Right lobe of liver (tissue), 6 donors: Measurements from ENCODE around the gene BCAN. TPM values are rescaled to one million over a fixed set of nuclear protein-coding genes. Genes with fewer than 3 reads are reported as not detected.

Source experiments
- ATAC-seq, 4 donors: fragments of 200-7000 bp; cut with Tn5 transposase; one replicate each; pipeline ENCODE4 v1.9.1; 2020; ENCODE audit warnings: mild to moderate bottlenecking in 4 of 4, moderate library complexity in 4 of 4
- DNase-seq, 3 donors: peaks; one replicate each; pipeline ENCODE4 v3.0.0-alpha.2; 2020
- H3K27ac ChIP-seq, 3 donors: fragments of 200-600 bp; one replicate each; pipeline ENCODE4 v1.8.0; 2022
- H3K27me3 ChIP-seq, 2 donors: fragments of 200-600 bp; one replicate each; pipeline ENCODE4 v1.8.0; 2022
- H3K36me3 ChIP-seq, 4 donors: fragments of 200-600 bp; sonication (generic) in 1 of 4; one replicate each; pipeline versions ENCODE4 v1.5.1 to v1.8.0; 2017 to 2022; ENCODE audit warnings: control low read depth in 1 of 4
- H3K4me1 ChIP-seq, 4 donors: fragments of 200-600 bp; sonication (generic) in 1 of 4; one replicate each; pipeline versions ENCODE4 v1.5.1 to v1.8.0; 2017 to 2022; ENCODE audit warnings: control low read depth in 1 of 4
- H3K4me3 ChIP-seq, 3 donors: fragments of 200-600 bp; one replicate each; pipeline ENCODE4 v1.8.0; 2022
- H3K9me3 ChIP-seq, 4 donors: fragments of 200-600 bp; sonication (generic) in 1 of 4; one replicate each; pipeline versions ENCODE4 v1.5.1 to v1.8.0; 2017 to 2022; ENCODE audit warnings: control low read depth in 1 of 4
- POLR2A ChIP-seq: fragments of 450-650 bp; IDR thresholded peaks from one replicate; pipeline ENCODE4 v1.6.1; 2017; ENCODE audit warnings: antibody characterized with exemption, mild to moderate bottlenecking
- WGBS: methylation state at CpG from one replicate; pipeline ENCODE4 v1.1.6; 2018; ENCODE audit warnings: low coverage, low lambda C conversion rate; ENCODE audit not compliant: insufficient coverage; ENCODE audit errors: missing lambda C conversion rate; 5-methylcytosine and 5-hydroxymethylcytosine counted together
- intact Hi-C, 2 donors: fragments of 100-400 bp; cut with DNase I; formaldehyde crosslinking; loops; one replicate each; pipeline versions ENCODE4 v1.11.2 to v1.14.1; 2022
- total RNA-seq, 6 experiments: library from RNA; depleted of rRNA in 2 of 6; stranded (reverse); fragments of >200 nt in 2 of 6; fragmentation: NEBNext Ultra II Directional in 3 of 6; extraction: Animal tissue kit (Norgen Biotek cat#: 25700) in 3 of 6; gene quantifications; one replicate each; pipeline versions ENCODE4 v1.1.0 to v1.2.4, GENCODE V29; 2016 to 2023
- TF ChIP-seq, protein P1 (sequence below), 4 donors: fragments of 200-600 bp in 3 of 4; fragments of 450-650 bp in 1 of 4; IDR thresholded peaks; one replicate each; pipeline versions ENCODE4 v1.5.1 to v1.8.0; 2016 to 2022; ENCODE audit warnings: antibody characterized with exemption in 4 of 4, mild to moderate bottlenecking in 2 of 4
- donor health status: DM: no; HTN: yes; CAD: no.
- donor health status: DM: no; HTN: no; CAD: no.
- donor health status: DM: no; HTN: no; CAD: no.
- donor health status: DM: no; HTN: yes; CAD: no.
- donor health status: DM: no; HTN: yes; CAD: no.

Gene BCAN
- total RNA-seq, 6 experiments from 2014 or later, result not detected

DNA sequence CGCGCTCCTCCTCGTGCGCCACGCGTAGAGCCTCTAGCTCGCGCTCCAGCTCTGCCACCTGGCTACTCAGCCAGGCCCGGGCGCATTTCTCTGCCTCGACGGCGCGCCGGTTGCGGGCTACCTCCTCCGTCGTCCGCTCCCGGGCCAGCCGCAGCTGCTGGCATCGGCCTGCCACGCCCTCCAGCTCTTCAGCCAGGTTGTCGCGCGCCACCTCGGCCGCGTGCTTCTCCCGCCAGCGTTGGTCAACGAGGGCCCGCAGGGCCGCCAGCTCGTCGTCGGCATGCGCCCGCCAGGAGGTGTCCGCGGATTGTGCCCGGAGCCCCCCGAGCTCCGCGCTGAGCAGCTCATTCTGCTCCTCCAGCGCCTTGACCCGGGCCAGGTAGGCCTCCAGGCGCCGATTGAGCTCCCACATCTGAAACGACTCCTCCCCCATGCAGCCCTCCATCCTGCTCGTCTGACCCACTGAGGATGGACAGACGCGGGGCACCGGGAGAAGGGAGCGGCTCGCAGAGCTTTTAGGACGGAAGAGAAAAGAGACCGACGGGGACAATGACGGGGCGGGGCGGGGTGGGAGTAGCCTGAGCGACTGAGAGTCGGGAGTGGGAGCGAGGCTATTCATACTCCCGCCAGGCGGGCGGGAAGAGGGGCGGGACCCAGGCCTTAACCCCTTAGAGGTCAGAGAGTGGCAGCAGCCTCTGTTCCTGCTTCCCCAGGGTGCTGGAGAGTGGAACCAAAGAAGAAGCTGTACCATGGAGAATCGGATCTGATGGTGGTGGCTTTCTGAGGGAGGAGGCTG lies 35.1 kb downstream of the BCAN start, which contains the start of gene NES:
TSS of gene NES (minus strand) at position 588 of the 796 bp plus-strand sequence. CDS start at position 445, 143 bp downstream.
- ATAC-seq (peak; percentile 37 to 66 (median 56)), DNase-seq (peak in 1 of 3 donors; percentile 50)
- Histone ChIP-seq H3K27me3 (peaks cover 0 to 7% of the 10 kb centered on the region in 2 donors), H3K4me3 (peak within 1 kb of the TSS; percentile 26 to 36 (median 35)), H3K4me1 (no peaks in the 10 kb centered on the region), H3K27ac (peak within 1 kb of the TSS; percentile 33 to 40 (median 37)), H3K9me3 (no peaks in the 10 kb centered on the region), H3K36me3 (no peaks in the 10 kb centered on the region)
- no peak for TF ChIP-seq POLR2A
- TF ChIP-seq, protein P1, sequence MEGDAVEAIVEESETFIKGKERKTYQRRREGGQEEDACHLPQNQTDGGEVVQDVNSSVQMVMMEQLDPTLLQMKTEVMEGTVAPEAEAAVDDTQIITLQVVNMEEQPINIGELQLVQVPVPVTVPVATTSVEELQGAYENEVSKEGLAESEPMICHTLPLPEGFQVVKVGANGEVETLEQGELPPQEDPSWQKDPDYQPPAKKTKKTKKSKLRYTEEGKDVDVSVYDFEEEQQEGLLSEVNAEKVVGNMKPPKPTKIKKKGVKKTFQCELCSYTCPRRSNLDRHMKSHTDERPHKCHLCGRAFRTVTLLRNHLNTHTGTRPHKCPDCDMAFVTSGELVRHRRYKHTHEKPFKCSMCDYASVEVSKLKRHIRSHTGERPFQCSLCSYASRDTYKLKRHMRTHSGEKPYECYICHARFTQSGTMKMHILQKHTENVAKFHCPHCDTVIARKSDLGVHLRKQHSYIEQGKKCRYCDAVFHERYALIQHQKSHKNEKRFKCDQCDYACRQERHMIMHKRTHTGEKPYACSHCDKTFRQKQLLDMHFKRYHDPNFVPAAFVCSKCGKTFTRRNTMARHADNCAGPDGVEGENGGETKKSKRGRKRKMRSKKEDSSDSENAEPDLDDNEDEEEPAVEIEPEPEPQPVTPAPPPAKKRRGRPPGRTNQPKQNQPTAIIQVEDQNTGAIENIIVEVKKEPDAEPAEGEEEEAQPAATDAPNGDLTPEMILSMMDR (IDR thresholded peaks at IDR 0.05), result no peak
- WGBS, result 3% methylated on average over 21 of the region's 70 CpGs
- intact Hi-C loops, result loop anchor here in 1 of 2 donors (10.0 kb wide), 1 partner anchor 52 kb away; no protein-coding TSS in a partner anchor

DNA sequence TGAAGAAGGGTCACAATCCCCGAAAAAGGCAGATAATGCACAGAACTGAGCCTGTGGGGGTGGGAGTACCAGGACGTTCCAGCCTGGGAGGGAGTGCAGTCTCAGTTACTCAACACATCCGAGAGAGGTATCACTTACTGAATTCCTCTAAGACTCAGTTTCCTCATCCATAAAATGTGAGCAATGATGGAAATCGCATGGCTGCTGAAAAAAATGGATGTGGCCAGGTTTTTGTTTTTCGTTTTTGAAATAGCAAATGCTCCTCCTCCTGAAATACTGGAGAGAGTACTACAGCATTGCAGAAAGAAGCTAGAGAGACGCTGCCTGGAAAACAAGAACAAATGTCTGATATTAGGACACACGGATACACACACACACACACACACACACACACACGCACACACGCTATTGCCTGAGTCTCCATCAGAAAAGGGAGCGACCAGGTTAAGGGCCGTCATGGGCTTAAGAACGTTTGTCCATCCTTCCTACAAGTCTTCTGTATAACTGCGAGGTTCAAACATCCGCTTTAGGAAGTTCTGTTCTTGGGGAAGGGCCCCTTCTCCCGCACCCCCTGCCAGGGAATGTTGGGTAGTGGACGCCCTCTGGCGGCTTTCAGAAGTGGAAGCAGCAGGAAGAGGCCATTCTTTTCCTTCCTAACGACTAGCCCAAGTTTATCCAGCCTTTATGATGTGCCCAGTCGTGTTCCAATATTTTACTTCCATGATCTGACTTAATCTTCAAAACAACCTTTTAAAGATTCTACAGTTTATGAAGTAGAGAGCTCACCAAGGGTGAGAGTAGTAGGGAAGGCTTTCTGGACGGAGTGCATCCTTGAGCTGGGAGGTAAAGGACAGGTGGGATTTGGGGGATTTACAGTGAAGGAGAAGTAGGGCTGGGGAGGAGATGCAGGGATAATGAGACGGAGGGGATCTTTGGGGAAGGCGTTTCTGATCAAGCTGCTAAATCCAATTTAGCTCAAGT lies 36.0 kb downstream of the BCAN start:
- Histone ChIP-seq H3K4me3 (peak overlapping the region in 2 of 3 donors; percentile 35 to 36), H3K36me3 (no peaks in the 10 kb centered on the region), H3K27me3 (peaks cover 0 to 7% of the 10 kb centered on the region in 2 donors), H3K27ac (peak overlapping the region in 2 of 3 donors; percentile 6 to 29), H3K4me1 (no peaks in the 10 kb centered on the region), H3K9me3 (no peaks in the 10 kb centered on the region)
- intact Hi-C loops, result loop anchor here in 1 of 2 donors (10.0 kb wide), 1 partner anchor 53 kb away; no protein-coding TSS in a partner anchor
- no peak for TF ChIP-seq POLR2A
- TF ChIP-seq, protein P1 (IDR thresholded peaks at IDR 0.05), result peak; percentile 65 to 76 (median 69)
- WGBS, result 3% methylated on average over 22 of the region's 22 CpGs
- DNase-seq, result peak in 1 of 3 donors; percentile 52
- peak; percentile 74 to 77 (median 74) for ATAC-seq

DNA sequence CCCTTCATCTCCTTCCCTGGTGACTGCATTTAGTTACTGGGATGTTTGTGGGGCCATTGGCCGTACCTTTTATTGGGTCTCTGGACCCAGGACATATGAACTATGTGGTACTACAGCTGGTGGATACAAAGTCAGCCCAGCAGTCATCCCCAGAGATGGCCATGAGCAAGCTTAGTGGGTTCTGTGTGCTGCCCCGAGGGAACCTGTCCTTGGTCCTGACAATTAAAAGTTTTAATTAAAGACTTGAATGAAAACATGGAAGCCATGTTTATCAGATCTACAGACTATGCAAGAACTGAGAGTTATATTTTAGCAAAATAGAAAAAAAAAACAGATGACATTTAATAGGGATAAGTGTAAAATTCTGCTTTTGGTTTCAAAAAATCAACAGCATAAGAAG lies 38.1 kb downstream of the BCAN start:
- no peak for DNase-seq
- WGBS, result 30% methylated on average over 2 of the region's 2 CpGs
- no peaks in the 10 kb centered on the region for H3K9me3 ChIP-seq
- no peak for ATAC-seq
- no peaks in the 10 kb centered on the region for H3K4me1 ChIP-seq
- intact Hi-C loops, result no loop called here
- no peak overlapping the region for H3K27ac ChIP-seq
- no peak for TF ChIP-seq POLR2A
- TF ChIP-seq, protein P1 (IDR thresholded peaks at IDR 0.05), result no peak
- peaks cover 0 to 7% of the 10 kb centered on the region in 2 donors for H3K27me3 ChIP-seq
- H3K4me3 ChIP-seq, result no peak overlapping the region
- no peaks in the 10 kb centered on the region for H3K36me3 ChIP-seq

DNA sequence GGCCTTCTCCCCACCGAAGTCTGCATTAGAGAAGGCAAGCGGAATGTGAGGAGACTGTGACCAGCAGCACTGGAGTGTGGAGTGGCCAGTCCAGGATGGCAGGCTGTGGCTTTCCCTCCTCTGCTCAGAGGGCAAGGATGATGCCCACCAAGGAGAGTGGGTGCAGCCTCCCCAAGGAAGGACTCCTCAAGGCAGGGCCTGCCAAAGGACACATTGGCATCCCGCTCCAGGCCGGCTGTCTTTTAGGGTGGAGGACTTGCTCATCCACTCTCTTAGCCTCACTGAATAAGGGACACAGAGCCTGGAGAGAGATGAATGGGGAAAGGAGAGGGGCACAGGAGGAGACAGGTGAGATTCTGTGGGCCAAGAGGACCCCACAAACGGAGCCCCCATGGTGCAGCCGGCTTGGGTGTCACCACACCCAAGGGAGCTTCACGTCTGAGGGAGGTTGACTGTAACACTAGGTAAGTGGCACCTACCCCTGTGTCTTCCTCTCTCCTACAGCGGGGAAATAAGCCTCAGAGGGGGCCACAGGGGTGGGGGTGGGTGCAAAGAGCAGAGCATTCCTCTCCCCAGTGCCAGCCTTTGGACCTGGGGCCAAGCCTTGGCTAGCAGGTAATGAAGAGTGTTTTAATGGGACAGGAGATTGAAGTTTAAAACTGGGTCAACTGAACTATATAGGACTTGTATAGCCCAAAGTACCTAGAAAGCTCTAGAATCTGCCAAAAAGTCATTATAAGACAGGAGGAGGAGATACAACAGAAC lies 39.5 kb downstream of the BCAN start:
- Histone ChIP-seq H3K36me3 (no peaks in the 10 kb centered on the region), H3K9me3 (no peaks in the 10 kb centered on the region), H3K4me1 (no peaks in the 10 kb centered on the region), H3K27ac (no peak overlapping the region), H3K4me3 (no peak overlapping the region), H3K27me3 (peaks cover 0 to 7% of the 10 kb centered on the region in 2 donors)
- ATAC-seq (no peak), DNase-seq (no peak)
- 80% methylated on average over 4 of the region's 8 CpGs for WGBS
- TF ChIP-seq, protein P1 (IDR thresholded peaks at IDR 0.05), result no peak
- intact Hi-C loops, result no loop called here
